Activated CD8-positive, alpha-beta memory T cell treated with anti-CD3 and anti-CD28 coated beads for 36 hours (primary cell): ENCODE data around the gene ERCC4. TPM values are rescaled to one million over a fixed set of nuclear protein-coding genes. Genes with fewer than 3 reads are reported as not detected.

Experiments used
- CTCF ChIA-PET: fragments of 350-600 bp; sonication (Branson Sonifier 250); formaldehyde crosslinking; loops from one replicate; lab custom pipeline; 2021; ENCODE audit warnings: antibody characterized with exemption; lab: Charles Lee
- POLR2A ChIA-PET: fragments of 350-600 bp; sonication (Branson Sonifier 250); formaldehyde crosslinking; loops from one replicate; lab custom pipeline; 2021; ENCODE audit warnings: antibody characterized with exemption; lab: Charles Lee
- total RNA-seq, 2 experiments: library from RNA; stranded (reverse); gene quantifications; one replicate each; pipeline ENCODE4 v1.2.3, GENCODE V29; 2021

ERCC4 gene
- total RNA-seq, 2 experiments from 2014 or later: 15.5 to 16.6 TPM

DNA sequence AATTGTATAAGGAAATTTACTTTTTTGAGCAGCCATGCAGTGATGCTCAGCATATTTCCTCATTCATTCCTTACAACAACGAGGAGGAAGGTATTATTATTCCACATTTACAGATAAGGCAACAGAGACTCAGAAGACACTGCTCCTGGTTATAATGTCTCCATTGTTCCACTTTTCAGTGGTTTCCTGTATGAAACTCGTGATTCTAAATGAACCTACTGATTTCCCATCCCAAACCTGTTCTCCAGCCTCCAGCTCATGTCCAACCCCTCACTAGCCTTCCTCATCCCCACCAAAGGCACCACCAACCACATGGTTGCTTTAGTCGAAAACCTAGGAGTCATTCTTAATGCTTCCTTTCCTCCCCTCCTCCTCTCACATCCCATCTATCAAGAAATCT, 12.5 kb upstream of the ERCC4 start:
- CTCF ChIA-PET: no interaction called here
- POLR2A ChIA-PET: no interaction called here

DNA sequence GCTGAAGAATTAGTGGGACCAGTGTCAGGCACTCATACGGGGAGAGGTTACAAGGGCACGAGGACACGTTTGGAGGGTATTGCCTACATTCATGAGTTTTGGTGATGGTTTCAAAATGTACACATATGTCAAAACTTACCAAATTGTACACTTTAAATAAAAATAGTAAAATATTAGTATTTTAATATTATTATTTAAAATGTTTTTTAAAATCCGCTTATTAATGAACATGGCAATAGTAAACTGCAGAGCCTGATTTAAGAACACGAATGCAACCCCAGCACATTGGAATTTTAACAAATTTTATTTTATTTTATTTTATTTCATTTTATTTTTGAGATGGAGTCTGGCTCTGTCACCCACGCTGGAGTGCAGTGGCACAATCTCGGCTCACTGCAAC, 10.9 kb upstream of the ERCC4 start:
- CTCF ChIA-PET: no interaction called here
- POLR2A ChIA-PET: no interaction called here

DNA sequence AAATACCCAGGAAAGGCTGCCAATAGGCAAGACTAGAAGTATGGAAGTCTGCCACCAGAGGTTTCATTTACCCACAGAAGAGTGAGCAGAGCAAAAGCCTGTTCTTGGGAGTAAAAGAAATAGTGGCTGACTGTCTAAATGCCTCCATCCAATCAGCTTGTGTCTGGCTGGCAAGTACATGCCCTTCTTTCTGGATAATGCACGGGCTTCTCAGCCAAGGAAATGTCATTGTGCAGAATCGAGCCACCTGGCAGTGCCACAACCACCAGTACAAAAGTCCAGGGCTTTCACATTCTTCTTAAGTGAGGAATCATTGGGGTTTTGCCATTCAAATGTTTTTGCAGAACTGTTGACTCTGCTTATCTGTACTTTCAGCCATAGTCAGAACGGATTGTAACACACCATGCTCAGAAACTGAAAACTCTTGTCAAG, 10.1 kb upstream of the ERCC4 start:
- ChIA-PET POLR2A (no interaction called here), CTCF (no interaction called here)

DNA sequence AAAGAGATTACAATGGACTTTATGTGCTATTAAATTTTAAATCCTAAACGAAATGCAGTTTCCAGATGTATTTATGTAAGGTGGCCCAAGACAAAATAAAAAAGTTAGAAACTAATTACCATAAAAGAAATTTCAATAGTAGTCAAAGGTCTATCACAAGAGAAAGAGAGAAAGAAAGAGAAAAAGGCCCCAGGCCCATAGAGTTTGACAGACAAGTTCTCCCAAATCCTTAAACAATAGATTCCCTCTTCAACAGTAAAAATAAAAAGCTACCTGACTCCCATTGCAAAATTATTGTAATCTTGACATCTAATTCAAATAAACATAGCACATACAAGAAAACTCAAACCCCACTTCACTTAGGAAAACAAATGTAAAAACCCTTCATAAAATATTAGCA, 8.6 kb upstream of the ERCC4 start:
- CTCF ChIA-PET: no interaction called here

DNA sequence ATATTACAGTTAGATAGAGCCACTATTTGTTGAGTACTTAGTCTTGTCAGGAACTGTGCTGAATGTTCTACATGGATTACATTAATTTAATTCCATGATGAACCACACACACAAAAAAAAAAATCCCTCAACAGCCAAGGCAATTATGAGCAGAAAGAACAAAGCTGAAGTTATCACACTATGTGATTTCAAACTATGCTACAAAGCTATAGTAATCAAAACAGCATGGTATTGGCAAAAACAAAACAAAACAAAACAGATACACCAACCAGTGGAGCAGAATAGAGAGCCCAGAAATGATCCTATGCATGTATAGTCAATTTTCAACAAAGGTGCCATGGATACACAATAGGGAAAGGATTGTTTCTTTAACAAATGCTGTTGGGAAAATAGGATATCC, 8.1 kb upstream of the ERCC4 start:
- ChIA-PET CTCF (no interaction called here), POLR2A (no interaction called here)

More for the DNA sequence above, 8.6 kb upstream of the ERCC4 start:
- POLR2A ChIA-PET: no interaction called here

DNA sequence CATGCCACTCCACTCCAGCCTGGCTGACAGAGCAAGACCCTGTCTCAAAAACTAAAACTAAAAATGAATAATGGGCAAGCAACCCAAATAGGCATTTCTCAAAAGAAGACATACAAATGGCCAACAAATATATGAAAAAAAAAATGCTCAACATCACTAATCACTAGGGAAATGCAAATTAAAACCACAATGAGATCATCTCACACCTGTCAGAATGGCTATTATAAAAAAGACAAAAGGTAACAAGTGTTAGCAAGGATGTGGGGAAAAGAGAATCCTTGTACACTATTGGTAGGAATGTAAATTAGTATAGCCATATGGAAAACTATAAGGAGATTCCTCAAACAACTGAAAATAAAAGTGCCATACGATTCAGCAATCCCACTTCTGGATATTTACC, 7.1 kb upstream of the ERCC4 start:
- ChIA-PET POLR2A (no interaction called here), CTCF (no interaction called here)

DNA sequence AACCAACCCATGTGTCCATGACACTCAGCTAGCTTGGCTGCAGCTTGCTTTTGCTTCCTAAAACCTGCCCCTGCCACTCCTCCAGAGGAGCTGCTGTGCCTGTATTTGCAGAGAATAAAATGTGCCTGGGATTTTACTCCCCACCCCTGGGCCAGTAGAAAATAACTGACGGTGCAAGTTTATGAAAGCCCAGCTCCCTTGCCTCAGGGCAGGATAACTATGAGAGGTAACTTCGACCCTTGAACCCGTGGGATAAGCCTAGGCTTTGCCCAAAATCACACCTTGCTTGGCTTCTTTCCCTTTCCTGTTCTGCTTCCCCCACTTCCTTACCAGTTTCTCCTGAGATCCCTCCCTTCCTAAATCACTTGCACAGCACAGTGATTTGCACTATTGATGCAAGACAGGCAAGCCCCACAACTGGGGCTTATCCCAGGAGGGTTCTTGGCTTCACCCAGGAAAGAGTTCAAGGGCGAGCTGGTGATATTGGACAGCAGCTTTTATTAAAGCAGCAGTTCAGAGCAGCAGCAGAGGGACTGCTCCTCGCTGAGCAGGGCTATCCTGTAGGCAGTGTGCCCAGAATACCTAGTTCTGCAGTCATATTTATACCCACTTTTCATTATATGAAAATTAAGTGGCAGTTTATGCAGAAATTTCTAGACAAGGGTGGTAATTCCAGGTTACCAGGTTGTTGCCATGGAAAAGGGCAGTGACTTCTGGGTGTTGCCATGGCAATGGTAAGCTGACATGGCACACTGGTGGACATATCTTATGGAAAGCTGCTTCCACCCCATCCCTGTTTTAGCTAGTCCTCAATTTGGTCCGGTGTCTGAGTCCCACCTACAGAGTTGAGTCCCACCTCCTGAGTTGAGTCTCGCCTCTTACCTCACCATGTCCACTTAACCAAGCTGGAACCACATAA, 6.3 kb upstream of the ERCC4 start:
- POLR2A ChIA-PET: no interaction called here

DNA sequence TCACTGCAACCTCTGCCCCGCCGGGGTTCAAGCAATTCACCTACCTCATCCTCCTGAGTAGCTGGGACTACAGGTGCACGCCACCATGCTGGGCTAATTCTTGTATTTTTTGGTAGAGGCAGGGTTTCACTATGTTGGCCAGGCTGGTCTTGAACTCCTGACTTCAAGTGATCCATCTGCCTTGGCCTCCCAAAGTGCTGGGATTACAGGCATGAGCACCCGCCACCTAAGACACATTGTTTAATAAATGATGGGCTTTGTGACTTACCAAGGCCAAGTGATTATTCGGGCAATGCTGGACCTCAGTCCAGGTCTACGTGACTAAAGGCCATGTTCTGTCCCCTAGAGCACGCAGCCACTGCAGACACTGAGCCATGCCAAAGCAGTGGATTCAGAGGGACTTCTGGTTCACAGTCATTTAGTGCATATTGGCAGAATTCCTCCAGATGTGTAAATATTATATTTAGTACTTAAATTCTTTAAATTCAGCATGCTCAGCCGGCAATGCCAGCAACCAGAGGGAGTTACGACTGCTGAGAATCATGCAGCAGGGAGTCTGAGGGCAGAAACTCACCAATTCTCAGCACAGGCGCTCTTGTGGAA, 4.8 kb upstream of the ERCC4 start:
- ChIA-PET POLR2A (no interaction called here), CTCF (no interaction called here)

More for the DNA sequence above, 6.3 kb upstream of the ERCC4 start:
- CTCF ChIA-PET: no interaction called here

DNA sequence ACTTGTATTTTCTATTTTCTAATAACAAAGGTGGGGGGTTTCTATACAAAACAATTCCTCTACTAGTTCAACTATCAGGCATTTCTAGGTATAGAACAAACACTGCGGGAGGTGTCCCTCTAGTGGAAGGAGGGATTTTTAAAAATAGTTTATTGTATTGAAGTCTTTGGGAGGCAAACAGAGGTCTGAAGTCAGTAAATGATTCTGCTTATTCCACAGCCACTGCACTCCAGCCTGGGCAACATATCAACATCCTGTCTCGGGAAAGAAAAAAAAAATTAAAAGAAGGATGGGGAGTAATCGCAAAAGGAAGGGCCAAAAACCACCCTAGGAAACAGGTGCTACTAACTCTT, 648 bp upstream of the ERCC4 start:
- ChIA-PET POLR2A (interaction anchor here (1.4 kb wide), 1 partner anchor 366 kb away, joined by 6 read pairs; no protein-coding TSS in a partner anchor), CTCF (interaction anchor here (0.9 to 1.5 kb wide), 6 partner anchors 11 to 366 kb away, joined by 3 to 6 read pairs (median 4); no protein-coding TSS in a partner anchor)

DNA sequence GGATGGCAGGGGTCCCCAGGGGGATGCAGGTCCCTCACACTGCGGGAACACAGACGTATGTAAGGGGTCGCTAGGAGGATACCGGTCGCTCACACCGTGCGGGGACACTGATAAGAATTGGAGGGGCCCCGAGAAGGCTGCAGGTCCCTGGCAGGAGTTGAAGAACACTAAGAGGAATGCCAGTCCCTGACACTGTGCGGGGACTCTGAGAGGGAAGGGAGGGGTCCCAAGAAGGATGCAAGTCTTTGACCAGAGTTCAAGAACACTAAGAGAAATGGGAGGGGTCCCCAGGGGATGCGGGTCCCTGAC, 510 bp downstream of the ERCC4 start:
- CTCF ChIA-PET: interaction anchor here (1.2 to 1.5 kb wide), 3 partner anchors 10 to 365 kb away, joined by 3 to 6 read pairs (median 4); no protein-coding TSS in a partner anchor
- POLR2A ChIA-PET: interaction anchor here (1.4 kb wide), 1 partner anchor 365 kb away, joined by 6 read pairs; no protein-coding TSS in a partner anchor

DNA sequence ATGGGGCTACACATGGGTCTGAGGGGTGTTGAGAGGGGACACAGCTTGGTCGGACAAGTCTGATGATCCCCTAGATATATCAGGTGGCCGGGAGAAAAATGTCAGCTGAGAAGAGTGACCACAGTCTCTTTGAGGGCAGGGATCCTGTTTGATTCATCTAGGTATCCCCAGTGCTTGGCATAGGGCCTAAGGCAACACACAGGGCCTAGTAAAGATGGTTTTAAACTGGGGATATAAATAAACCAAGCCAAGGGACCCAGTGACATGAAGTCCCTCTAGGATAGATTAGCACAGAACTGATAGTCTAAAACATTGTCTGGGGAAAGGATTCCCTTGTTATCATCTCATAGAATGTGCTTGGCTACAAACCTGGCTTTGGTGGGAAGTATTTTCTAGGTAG, 1.4 kb downstream of the ERCC4 start:
- CTCF ChIA-PET: no interaction called here
- POLR2A ChIA-PET: interaction anchor here (1.0 kb wide), 1 partner anchor 364 kb away, joined by 3 read pairs; no protein-coding TSS in a partner anchor

DNA sequence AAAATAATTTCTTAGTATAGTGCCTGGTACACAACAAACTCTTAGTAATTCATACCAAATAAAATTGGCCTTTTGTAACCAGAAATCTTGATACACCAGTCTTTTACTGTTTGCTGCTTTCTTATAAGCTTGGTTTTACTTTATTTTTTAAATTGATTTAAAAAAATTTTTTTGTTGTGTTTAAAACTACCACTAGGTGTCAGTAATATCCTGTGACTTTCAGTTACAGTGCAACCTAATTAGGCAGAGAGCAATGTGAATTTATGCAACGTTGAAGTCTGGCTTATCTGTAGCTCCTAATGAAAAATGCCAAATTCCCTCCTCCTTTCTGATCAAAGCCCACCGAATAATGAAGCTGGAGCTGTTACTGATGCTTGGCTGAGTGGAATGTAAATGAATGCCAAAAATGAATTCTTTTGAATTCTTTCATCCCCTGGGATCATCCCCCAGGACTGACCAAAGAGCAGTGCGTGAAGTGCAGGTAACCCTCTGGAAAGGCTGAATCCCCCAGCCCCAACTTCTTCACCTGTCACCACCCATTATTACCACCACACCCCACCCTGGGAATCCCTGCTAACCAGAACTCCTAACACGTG, 3.8 kb downstream of the ERCC4 start:
- CTCF ChIA-PET: interaction anchor here (1.2 to 1.6 kb wide), 2 partner anchors 13 to 16 kb away, joined by 3 to 6 read pairs; no protein-coding TSS in a partner anchor

DNA sequence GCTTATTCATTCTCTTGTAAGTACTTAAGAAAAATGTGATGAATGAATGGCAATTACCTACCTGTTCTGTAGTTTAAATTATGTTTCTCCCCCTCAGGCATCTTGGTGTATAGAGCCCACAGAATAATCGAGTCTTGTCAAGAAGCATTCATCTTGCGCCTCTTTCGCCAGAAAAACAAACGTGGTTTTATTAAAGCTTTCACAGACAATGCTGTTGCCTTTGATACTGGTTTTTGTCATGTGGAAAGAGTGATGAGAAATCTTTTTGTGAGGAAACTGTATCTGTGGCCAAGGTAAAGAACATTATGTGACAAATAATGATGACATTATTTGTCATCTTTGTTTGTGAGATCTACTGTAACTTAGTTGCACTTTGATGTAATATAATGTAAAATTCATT, 6.5 kb downstream of the ERCC4 start:
- POLR2A ChIA-PET: no interaction called here
- CTCF ChIA-PET: no interaction called here

More for the DNA sequence above, 3.8 kb downstream of the ERCC4 start:
- POLR2A ChIA-PET: no interaction called here

DNA sequence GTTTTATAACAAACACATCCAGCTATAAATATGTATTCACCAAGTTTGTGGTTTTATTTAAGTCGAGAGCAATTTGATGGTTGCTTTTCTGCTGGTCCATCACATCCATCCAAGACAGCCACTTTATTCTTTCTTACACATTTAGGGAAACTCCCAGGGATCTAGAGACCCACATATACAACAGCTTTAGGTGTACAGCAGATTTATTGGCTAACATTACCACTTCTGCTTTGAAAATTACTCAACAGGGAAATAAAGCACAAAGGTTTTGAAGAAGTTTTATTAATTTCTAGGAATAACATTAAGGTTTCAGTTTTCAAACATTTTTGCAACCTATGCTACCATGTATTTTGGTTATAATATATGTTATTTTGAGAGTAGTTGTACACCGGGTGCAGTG, 6.9 kb downstream of the ERCC4 start:
- ChIA-PET CTCF (interaction anchor here (0.7 kb wide), 1 partner anchor 1142 kb away, joined by 5 read pairs; no protein-coding TSS in a partner anchor), POLR2A (interaction anchor here (0.7 kb wide), 1 partner anchor 1135 kb away, joined by 3 read pairs; no protein-coding TSS in a partner anchor)

DNA sequence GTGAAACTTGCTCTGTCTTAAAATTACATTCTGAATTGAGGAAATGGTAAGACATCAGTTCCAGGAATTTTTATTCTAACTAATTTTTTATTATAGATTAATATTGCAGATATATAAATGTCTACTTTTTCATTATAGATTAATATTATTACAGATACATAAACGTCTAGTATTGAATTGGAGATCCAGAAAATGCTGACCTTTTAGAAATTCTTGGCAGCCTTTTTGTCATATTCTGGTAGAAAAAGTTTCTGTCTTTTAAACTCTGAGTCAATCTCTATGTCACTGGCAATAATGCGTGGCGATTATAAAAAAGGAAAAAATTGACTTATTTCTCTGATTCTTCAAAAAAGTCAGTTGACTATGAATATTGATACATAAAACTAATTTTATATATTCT, 8.7 kb downstream of the ERCC4 start:
- CTCF ChIA-PET: no interaction called here
- POLR2A ChIA-PET: no interaction called here

DNA sequence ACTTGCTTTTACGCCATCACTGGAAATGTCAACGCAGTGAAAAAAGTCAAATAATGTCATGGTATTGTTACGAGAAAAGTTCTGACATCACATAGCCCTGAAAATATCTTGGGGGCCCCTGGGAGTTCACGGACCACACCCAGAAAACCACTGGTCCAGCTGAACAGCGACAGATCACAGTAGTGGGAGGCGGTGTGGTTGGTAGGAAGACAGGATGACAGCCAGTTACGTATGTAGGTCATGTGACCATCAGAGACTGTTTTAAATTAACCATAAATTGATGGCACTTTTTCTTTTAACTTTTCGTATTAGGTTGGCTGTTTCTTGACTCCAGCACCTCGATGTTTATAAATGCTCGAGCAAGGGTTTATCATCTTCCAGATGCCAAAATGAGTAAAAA, 11.9 kb downstream of the ERCC4 start:
- POLR2A ChIA-PET: no interaction called here
- CTCF ChIA-PET: no interaction called here

DNA sequence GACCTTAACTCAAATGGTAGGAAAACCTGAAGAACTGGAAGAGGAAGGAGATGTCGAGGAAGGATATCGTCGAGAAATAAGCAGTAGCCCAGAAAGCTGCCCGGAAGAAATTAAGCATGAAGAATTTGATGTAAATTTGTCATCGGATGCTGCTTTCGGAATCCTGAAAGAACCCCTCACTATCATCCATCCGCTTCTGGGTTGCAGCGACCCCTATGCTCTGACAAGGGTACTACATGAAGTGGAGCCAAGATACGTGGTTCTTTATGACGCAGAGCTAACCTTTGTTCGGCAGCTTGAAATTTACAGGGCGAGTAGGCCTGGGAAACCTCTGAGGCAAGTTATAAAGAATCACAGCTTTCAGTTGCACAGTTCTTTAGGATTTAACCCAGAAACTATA, 15.5 kb downstream of the ERCC4 start:
- CTCF ChIA-PET: no interaction called here
- POLR2A ChIA-PET: no interaction called here

DNA sequence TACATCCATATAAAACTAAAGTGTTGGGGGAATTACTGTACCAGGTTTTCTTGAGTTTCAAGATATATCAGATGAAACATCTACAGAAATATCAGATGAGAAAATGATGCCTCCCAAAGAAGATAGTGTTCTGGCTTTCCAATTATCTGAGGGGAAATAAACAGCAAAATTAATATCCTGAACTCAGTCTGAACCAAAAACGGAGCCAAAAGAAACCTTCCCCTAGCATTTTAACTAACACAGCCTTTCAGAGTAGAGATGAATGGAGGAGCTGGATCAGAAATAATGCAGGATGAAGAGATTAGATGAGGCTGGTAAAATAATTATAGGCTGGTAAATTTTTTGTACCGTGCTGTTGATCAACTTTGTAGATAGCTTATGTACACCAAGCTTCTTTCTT, 16.2 kb downstream of the ERCC4 start:
- ChIA-PET CTCF (interaction anchor here (0.6 to 1.3 kb wide), 2 partner anchors 12 to 81 kb away, joined by 3 to 6 read pairs; no protein-coding TSS in a partner anchor), POLR2A (interaction anchor here (0.6 kb wide), 1 partner anchor 51 kb away, joined by 3 read pairs; no protein-coding TSS in a partner anchor)

DNA sequence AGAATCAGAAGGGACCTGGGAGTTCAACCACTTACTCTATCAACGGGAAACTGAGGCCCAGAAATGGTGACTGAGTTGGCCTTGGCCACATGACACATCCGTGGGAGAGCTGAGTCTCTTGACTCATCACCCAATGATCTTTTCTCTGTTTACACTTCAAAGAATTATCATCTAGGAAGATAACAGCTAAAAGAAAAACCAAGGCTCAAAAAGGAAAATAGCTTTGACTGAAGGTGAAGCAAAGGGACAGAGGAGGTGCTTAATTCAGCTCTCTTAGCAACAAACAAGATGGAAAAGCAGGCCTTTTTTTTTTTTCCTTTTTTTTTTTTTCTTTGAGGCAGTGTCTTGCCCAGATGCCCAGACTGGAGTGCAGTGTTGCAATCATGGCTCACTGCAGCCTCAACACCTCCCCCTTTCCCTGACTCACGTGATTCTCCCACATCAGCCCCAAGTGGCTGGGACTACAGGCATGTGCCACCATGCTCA, 16.7 kb downstream of the ERCC4 start:
- CTCF ChIA-PET: interaction anchor here (0.6 to 1.3 kb wide), 3 partner anchors 12 to 313 kb away, joined by 3 to 6 read pairs (median 3); no protein-coding TSS in a partner anchor
- POLR2A ChIA-PET: interaction anchor here (0.6 kb wide), 1 partner anchor 51 kb away, joined by 3 read pairs; no protein-coding TSS in a partner anchor
